ENCODE results near the gene SERTAD2.

Gene SERTAD2

GRCh38 chr2:64581777-64582539 is 71.8 kb downstream of the SERTAD2 start:
- DNase-seq (ENCODE audit: low spot score): no peak

Measured in hematopoietic multipotent progenitor cell treated with erythropoietin and hydrocortisone succinate and interleukin-3 and kit ligand, for 15 days (in vitro differentiated cells).